Ascending aorta (tissue), 2 donors: Measurements from ENCODE around the gene RUSF1. TPM values are rescaled to one million over a fixed set of nuclear protein-coding genes. Genes with fewer than 3 reads are reported as not detected.
"Not testable (repeated sequence)": the region's sequence is repeated elsewhere in the genome, so short reads cannot be mapped to it uniquely, and the experiment has no call there.

Experiments
- DNase-seq, 2 donors: peaks; one replicate each; pipeline ENCODE4 v3.0.0-alpha.2; 2019; ENCODE audit warnings: low spot score in 2 of 2
- H3K27ac ChIP-seq, 2 donors: fragments of 200-600 bp; sonication (generic); one replicate each; pipeline ENCODE4 v1.5.1; 2016 to 2017; ENCODE audit warnings: mild to moderate bottlenecking in 1 of 2
- H3K27me3 ChIP-seq: fragments of 200-600 bp; sonication (generic); one replicate; pipeline ENCODE4 v1.5.1; 2017
- H3K36me3 ChIP-seq, 2 donors: fragments of 200-600 bp; sonication (generic); one replicate each; pipeline ENCODE4 v1.5.1; 2016
- H3K4me1 ChIP-seq, 2 donors: fragments of 200-600 bp; sonication (generic); one replicate each; pipeline ENCODE4 v1.5.1; 2016 to 2017; ENCODE audit warnings: mild to moderate bottlenecking in 1 of 2
- H3K4me3 ChIP-seq, 2 donors: fragments of 200-600 bp; sonication (generic); one replicate each; pipeline ENCODE4 v1.5.1; 2016 to 2017; ENCODE audit warnings: mild to moderate bottlenecking in 1 of 2
- H3K9me3 ChIP-seq, 2 donors: fragments of 200-600 bp; sonication (generic); one replicate each; pipeline ENCODE4 v1.5.1; 2016
- intact Hi-C: fragments of 100-400 bp; cut with DNase I; formaldehyde crosslinking; loops from one replicate; pipeline ENCODE4 v1.15.1; 2023
- total RNA-seq: library from RNA; depleted of rRNA; stranded (reverse); fragments of >200 nt; gene quantifications from one replicate; pipeline ENCODE4 v1.1.0, GENCODE V29; 2016
- TF ChIP-seq, protein P1 (sequence below), 3 experiments: fragments of 200-600 bp in 2 of 3; fragments of 450-650 bp in 1 of 3; sonication (generic) in 2 of 3; IDR thresholded peaks; one replicate each; pipeline ENCODE4 v1.5.1; 2016 to 2019; ENCODE audit warnings: antibody characterized with exemption in 3 of 3, mild to moderate bottlenecking in 1 of 3, moderate library complexity in 1 of 3

The RUSF1 gene
- total RNA-seq, result 80.9 TPM

DNA sequence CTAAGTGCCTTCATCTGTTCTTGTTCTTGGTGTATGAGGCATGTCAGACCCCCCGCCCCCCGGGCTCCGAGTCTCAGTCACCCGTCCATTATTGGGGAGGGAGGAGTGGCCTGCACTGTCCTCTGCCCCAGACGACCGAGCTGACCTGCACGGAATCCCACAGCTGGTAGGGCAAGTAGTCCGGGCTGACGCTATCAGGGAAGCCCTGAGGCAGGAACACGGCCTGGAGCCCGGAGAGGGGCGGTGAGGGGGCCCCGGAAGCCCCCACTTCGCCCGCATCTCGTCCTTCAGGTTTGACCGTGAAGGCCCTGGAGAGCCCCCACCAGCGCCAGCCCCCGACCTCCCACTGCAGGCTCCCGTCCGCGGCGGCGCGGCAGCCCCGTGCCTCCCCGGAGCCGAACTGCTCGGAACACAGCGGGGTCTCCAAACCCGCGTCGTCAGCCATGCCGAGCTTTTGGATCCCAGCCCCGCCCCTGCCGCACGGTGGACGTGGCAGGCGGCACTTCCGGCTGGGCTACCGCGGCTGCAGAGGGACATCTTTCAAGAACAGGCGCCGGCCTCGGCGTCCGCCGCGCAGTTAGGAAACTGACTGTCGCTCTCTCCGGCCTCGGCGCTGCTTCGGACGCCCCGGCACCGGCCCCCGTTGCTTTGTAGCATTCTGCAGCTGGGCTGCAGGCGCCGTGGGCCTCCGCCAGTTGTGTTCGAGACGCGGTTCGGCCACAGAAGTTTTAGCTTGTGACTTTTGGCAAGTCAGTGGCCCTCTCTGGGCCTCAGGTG is at the start of gene RUSF1:
Gene RUSF1 (minus strand): TSS at position 463 of the 777 bp plus-strand sequence. CDS start 18 bp downstream, at position 445.
- intact Hi-C loops, result loop anchor here (1.0 to 10.0 kb wide), 5 partner anchors 36 to 367 kb away; partner anchors contain the start of genes ARMC5, FUS, TGFB1I1 and ZNF267
- DNase-seq, result peak; percentile 67 to 96
- Histone ChIP-seq H3K27me3 (no peaks in the 10 kb centered on the region), H3K4me3 (peak within 1 kb of the TSS; percentile 95 to 97), H3K9me3 (no peaks in the 10 kb centered on the region), H3K27ac (peak within 1 kb of the TSS; percentile 96 to 97), H3K36me3 (peaks cover 0 to 11% of the 10 kb centered on the region in 2 donors), H3K4me1 (peaks cover 5 to 24% of the 10 kb centered on the region in 2 donors)
- TF ChIP-seq, protein P1, sequence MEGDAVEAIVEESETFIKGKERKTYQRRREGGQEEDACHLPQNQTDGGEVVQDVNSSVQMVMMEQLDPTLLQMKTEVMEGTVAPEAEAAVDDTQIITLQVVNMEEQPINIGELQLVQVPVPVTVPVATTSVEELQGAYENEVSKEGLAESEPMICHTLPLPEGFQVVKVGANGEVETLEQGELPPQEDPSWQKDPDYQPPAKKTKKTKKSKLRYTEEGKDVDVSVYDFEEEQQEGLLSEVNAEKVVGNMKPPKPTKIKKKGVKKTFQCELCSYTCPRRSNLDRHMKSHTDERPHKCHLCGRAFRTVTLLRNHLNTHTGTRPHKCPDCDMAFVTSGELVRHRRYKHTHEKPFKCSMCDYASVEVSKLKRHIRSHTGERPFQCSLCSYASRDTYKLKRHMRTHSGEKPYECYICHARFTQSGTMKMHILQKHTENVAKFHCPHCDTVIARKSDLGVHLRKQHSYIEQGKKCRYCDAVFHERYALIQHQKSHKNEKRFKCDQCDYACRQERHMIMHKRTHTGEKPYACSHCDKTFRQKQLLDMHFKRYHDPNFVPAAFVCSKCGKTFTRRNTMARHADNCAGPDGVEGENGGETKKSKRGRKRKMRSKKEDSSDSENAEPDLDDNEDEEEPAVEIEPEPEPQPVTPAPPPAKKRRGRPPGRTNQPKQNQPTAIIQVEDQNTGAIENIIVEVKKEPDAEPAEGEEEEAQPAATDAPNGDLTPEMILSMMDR (IDR thresholded peaks at IDR 0.05), result no peak

DNA sequence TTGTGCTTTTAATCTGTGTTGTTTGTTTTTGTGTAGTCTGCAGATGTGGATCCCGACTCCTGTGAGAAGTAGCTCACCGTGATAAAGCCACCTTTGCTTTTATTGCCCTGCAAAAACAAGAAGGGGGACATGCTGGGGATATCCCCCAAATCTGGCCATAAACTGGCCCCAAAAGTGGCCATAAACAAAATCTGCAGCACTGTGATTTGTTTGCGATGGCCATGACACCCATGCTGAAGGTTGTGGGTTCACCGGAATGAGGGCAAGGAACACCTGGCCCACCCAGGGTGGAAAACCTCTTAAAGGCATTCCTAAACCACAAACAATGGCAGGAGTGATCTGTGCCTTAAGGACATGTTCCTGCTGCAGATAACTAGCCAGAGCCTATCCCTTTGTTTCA is 34.6 kb upstream of the RUSF1 start:
- TF ChIP-seq, protein P1 (IDR thresholded peaks at IDR 0.05), result no peak

DNA sequence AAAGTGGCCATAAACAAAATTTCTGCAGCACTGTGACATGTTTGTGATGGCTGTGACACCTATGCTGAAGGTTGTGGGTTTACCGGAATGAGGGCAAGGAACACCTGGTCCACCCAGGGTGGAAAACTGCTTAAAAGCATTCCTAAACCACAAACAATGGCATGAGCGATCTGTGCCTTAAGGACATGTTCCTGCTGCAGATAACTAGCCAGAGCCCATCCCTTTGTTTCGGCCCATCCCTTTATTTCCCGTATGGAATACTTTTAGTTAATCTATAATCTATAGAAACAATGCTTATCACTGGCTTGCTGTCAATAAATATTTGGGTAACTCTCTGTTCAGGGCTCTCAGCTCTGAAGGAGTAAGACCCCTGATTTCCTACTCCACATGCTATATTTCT is 31.6 kb upstream of the RUSF1 start:
- H3K27me3 ChIP-seq, H3K36me3 ChIP-seq, DNase-seq, H3K4me3 ChIP-seq, H3K9me3 ChIP-seq, H3K4me1 ChIP-seq, H3K27ac ChIP-seq, intact Hi-C loops: not testable (repeated sequence)

More for the DNA sequence above, 34.6 kb upstream of the RUSF1 start:
- Histone ChIP-seq H3K4me1 (no peaks in the 10 kb centered on the region), H3K27me3 (peaks cover under 1% of the 10 kb centered on the region), H3K4me3 (no peak overlapping the region), H3K9me3 (peaks cover 0 to 2% of the 10 kb centered on the region in 2 donors), H3K36me3 (no peaks in the 10 kb centered on the region), H3K27ac (no peak overlapping the region)
- DNase-seq, result no peak
- intact Hi-C loops, result no loop called here

DNA sequence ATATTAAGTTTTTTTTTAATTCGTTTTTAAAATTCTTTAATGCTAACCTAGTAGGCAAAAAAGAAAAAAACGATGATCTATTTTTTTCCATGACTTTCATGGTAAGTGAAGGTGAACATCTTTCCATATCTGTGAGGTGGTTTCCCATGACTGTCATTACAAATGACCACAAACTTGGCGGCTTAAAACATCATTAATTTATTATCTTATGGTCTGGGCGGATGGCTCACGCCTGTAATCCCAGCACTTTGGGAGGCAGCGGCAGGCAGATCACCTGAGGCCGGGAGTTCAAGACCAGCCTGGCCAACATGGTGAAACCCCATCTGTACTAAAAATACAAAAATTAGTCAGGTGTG is 30.0 kb upstream of the RUSF1 start:
- H3K36me3 ChIP-seq, H3K27me3 ChIP-seq, H3K4me1 ChIP-seq, DNase-seq, intact Hi-C loops, H3K27ac ChIP-seq, H3K4me3 ChIP-seq, H3K9me3 ChIP-seq: not testable (repeated sequence)

DNA sequence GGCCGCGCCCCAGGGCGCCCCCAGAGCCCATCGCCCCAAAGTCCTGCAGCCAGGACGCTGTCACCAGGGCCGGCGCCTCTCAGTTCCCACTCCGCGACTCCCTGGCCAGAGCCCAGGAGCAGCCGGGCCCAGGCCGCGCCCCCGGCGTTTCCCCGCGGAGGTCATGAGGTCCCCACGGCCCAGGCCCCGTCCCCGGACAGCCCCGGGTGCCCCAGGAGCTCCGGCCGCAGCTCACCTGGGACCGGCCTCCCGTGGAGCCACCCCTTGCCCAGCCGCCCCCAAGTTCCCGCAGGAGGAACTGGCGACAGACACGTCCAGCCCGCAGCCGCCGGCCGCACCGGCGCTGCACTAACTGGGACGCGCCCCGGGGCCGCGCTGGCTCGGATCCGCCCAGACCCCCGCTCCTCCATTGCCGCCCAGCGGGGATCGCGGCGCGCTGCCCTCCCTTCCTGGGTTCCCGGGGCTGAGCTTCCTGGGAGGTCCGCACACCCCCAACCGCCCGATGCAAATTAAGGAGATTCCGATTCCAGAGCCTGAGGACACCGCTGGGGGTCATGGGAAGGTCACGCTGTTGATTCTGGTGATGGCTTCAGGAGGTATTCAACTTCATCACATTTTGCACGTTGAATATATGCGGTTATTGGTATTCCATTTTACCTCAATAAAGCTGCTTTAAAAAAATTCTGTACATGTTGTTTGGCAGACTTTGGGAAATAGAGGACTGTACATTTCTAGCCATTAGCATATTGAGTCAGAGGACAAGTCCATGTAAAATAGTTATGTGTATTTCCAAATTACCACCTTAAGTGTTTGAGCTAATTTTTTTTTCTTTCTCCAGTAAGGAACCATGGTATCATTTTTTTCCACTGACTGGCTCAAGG is 29.4 kb upstream of the RUSF1 start:
- peaks cover 4% of the 10 kb centered on the region for H3K27me3 ChIP-seq
- H3K27ac ChIP-seq, result no peak overlapping the region
- DNase-seq, result no peak
- no peaks in the 10 kb centered on the region for H3K9me3 ChIP-seq
- H3K36me3 ChIP-seq, result no peaks in the 10 kb centered on the region
- TF ChIP-seq, protein P1 (IDR thresholded peaks at IDR 0.05), result no peak
- intact Hi-C loops, result no loop called here
- H3K4me3 ChIP-seq, result peak overlapping the region; percentile 1 to 48
- no peaks in the 10 kb centered on the region for H3K4me1 ChIP-seq

DNA sequence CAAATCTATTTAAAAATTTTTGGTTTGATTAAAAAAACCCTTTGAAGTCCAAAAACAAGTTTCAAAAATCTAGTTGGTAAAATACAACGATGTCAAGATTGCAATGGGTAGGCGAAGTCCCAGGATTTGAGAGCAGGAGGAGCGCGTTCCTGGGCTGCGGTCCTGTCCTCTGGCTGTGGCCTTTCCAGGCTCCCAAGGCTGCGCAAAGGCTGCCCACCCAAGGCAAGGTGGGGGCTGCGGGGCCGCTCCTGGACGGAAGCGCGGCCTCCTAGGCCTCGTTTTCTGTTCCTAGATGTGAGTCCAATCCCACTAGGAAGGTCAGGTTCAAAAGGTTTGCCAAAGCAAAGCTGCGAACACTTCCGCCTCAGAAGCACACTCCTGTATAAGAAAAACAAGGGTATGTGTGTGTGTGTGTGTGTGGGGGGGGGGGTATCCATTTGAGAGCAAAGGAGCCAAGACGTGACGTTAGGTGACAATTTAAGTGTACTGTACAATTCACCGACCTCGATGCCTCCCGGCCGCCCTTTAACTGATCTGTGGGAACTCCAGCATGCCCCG is 28.7 kb upstream of the RUSF1 start:
- intact Hi-C loops, result no loop called here
- Histone ChIP-seq H3K4me3 (no peak overlapping the region), H3K9me3 (no peaks in the 10 kb centered on the region), H3K4me1 (no peaks in the 10 kb centered on the region), H3K36me3 (no peaks in the 10 kb centered on the region), H3K27me3 (peaks cover 4% of the 10 kb centered on the region), H3K27ac (no peak overlapping the region)
- TF ChIP-seq, protein P1 (IDR thresholded peaks at IDR 0.05), result no peak
- no peak for DNase-seq
